HepG2 (cell line): Measurements from ENCODE around the gene TAMALIN. TPM values are rescaled to one million over a fixed set of nuclear protein-coding genes. Genes with fewer than 3 reads are reported as not detected.

Experiments used
- AGO1 ChIP-seq: fragments of 200-400 bp; formaldehyde crosslinking; IDR thresholded peaks from 2 replicates; pipeline ENCODE4 v1.6.1; 2017; ENCODE audit warnings: mild to moderate bottlenecking, low read depth, low read length, moderate library complexity; ENCODE audit not compliant: poor library complexity, severe bottlenecking
- STAG1 ChIP-seq: sonication (generic); formaldehyde crosslinking; IDR thresholded peaks from 2 replicates; pipeline ENCODE4 v1.4.0; 2020; ENCODE audit warnings: missing genetic modification reagents
- XRCC5 ChIP-seq: fragments of 200-400 bp; formaldehyde crosslinking; optimal IDR thresholded peaks from 2 replicates; pipeline ENCODE3; 2017; ENCODE audit warnings: mild to moderate bottlenecking, low read length
- ZNF230 ChIP-seq: sonication (generic); formaldehyde crosslinking; IDR thresholded peaks from 2 replicates; pipeline ENCODE4 v1.4.0; 2020; ENCODE audit warnings: mild to moderate bottlenecking, missing genetic modification reagents
- ZNF629 ChIP-seq: sonication (generic); formaldehyde crosslinking; conservative IDR thresholded peaks from 2 replicates; pipeline ENCODE4 v1.5.0; 2020; ENCODE audit warnings: missing genetic modification reagents
- polyA plus RNA-seq, 8 experiments: library from polyadenylated mRNA; depleted of rRNA in 3 of 8; stranded (reverse) in 7 of 8; unstranded in 1 of 8; fragments of >200 nt; fragmentation: Illumina TruSeq in 4 of 8; extraction: Trizol in 4 of 8; gene quantifications; 2 replicates each; pipeline versions ENCODE4 v1.2.1 to v1.2.3, GENCODE V29; 2011 to 2016; ENCODE audit warnings: low read depth in 4 of 8, missing spikeins in 1 of 8, mixed read lengths in 1 of 8; ENCODE audit not compliant: insufficient read depth in 1 of 8
- total RNA-seq, 5 experiments: library from RNA; depleted of rRNA; stranded (reverse); fragments of >200 nt; fragmentation: Illumina TruSeq; extraction: Trizol; gene quantifications; 2 replicates each; pipeline ENCODE4 v1.2.3, GENCODE V29; 2016; ENCODE audit warnings: low read depth in 1 of 5
- TF ChIP-seq, protein P1 (sequence below): sonication (generic); formaldehyde crosslinking; IDR thresholded peaks from 2 replicates; pipeline ENCODE4 v1.5.0; 2020; ENCODE audit warnings: mild to moderate bottlenecking, missing genetic modification reagents
- TF ChIP-seq, protein P2 (sequence below): sonication (generic); formaldehyde crosslinking; IDR thresholded peaks from 2 replicates; pipeline ENCODE4 v1.4.0; 2020; ENCODE audit warnings: missing genetic modification reagents

TAMALIN gene
- total and polyA plus RNA-seq, 2 of the 13 experiments (the other 11 are each of a cell fraction or from before 2014, with no cell fraction given) = 2.9 to 10.9 TPM

DNA sequence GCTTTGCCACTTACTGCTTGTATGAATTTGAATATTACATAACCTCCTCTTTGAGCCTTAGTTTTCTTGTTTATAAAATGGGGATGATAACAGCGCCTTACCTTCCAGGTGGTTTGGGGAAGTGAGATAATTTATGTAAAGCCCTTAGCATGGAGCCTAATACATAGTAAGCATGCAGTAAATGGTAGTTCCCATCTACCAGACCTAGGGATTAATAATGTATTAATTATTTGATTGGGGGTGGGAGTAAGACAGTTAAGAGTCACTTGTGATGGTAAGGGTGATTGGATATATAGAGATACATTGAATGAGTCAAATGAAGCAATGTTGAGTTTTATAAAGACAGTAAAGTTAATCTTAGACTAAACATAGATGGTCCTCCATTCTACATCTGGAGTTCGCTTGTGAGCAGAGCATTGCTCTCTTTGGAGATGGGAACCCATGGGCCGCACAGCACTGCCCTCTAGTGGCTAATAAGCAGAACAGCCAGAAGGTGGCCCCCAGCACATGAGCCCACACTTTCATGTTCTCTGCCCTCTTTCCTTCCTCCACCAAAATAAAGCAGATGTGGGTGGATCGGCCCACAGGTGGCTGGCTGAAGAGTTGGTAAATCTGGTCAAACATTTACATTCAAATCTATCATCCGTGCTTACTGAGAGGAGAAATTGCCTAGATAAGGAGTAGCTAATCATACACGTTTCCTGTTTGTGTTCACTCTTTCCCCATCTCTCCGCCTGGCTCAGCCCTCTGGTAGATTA lies 26.5 kb upstream of the TAMALIN start (continued):
- TF ChIP-seq ZNF230 (CRISPR knock-in tag) (0 out of 2 replicates have a peak, but pooled peaks have one; percentile 39), STAG1 (peak; percentile 88), AGO1 (no peak), ZNF629 (0 out of 2 replicates have a peak, but pooled peaks have one; percentile 20), XRCC5 (peak; percentile 83)
- TF ChIP-seq, protein P1, sequence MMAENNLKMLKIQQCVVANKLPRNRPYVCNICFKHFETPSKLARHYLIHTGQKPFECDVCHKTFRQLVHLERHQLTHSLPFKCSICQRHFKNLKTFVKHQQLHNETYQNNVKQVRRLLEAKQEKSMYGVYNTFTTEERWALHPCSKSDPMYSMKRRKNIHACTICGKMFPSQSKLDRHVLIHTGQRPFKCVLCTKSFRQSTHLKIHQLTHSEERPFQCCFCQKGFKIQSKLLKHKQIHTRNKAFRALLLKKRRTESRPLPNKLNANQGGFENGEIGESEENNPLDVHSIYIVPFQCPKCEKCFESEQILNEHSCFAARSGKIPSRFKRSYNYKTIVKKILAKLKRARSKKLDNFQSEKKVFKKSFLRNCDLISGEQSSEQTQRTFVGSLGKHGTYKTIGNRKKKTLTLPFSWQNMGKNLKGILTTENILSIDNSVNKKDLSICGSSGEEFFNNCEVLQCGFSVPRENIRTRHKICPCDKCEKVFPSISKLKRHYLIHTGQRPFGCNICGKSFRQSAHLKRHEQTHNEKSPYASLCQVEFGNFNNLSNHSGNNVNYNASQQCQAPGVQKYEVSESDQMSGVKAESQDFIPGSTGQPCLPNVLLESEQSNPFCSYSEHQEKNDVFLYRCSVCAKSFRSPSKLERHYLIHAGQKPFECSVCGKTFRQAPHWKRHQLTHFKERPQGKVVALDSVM = no peak
- TF ChIP-seq, protein P2, sequence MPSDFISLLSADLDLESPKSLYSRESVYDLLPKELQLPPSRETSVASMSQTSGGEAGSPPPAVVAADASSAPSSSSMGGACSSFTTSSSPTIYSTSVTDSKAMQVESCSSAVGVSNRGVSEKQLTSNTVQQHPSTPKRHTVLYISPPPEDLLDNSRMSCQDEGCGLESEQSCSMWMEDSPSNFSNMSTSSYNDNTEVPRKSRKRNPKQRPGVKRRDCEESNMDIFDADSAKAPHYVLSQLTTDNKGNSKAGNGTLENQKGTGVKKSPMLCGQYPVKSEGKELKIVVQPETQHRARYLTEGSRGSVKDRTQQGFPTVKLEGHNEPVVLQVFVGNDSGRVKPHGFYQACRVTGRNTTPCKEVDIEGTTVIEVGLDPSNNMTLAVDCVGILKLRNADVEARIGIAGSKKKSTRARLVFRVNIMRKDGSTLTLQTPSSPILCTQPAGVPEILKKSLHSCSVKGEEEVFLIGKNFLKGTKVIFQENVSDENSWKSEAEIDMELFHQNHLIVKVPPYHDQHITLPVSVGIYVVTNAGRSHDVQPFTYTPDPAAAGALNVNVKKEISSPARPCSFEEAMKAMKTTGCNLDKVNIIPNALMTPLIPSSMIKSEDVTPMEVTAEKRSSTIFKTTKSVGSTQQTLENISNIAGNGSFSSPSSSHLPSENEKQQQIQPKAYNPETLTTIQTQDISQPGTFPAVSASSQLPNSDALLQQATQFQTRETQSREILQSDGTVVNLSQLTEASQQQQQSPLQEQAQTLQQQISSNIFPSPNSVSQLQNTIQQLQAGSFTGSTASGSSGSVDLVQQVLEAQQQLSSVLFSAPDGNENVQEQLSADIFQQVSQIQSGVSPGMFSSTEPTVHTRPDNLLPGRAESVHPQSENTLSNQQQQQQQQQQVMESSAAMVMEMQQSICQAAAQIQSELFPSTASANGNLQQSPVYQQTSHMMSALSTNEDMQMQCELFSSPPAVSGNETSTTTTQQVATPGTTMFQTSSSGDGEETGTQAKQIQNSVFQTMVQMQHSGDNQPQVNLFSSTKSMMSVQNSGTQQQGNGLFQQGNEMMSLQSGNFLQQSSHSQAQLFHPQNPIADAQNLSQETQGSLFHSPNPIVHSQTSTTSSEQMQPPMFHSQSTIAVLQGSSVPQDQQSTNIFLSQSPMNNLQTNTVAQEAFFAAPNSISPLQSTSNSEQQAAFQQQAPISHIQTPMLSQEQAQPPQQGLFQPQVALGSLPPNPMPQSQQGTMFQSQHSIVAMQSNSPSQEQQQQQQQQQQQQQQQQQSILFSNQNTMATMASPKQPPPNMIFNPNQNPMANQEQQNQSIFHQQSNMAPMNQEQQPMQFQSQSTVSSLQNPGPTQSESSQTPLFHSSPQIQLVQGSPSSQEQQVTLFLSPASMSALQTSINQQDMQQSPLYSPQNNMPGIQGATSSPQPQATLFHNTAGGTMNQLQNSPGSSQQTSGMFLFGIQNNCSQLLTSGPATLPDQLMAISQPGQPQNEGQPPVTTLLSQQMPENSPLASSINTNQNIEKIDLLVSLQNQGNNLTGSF (CRISPR knock-in tag) = no peak
